ENCODE results near the gene PDGFRA.
A peak's percentile ranks its signal among the peaks of the same experiment; 100 is the strongest.

The PDGFRA gene

GRCh38 chr4:54228961-54229501 lies at the start of gene PDGFRA:
Gene PDGFRA, plus strand, starts transcription at chr4:54229293. Its CDS starts 29,476 bp downstream, at chr4:54258769.
- peak; percentile 20 for DNase-seq (ENCODE audit: low spot score)

- no peak for DNase-seq (ENCODE audit: low spot score)
Measured at GRCh38 chr4:54184581-54184980, 44.5 kb upstream of the PDGFRA start.

GRCh38 chr4:54185044-54185780 lies 43.9 kb upstream of the PDGFRA start:
- DNase-seq (ENCODE audit: low spot score), result no peak

GRCh38 chr4:54185866-54186265 lies 43.2 kb upstream of the PDGFRA start:
- no peak for DNase-seq (ENCODE audit: low spot score)

GRCh38 chr4:54186371-54186770 lies 42.7 kb upstream of the PDGFRA start:
- no peak for DNase-seq (ENCODE audit: low spot score)

GRCh38 chr4:54187148-54187547 lies 41.9 kb upstream of the PDGFRA start:
- DNase-seq (ENCODE audit: low spot score), result peak; percentile 60

GRCh38 chr4:54189140-54189539 lies 40.0 kb upstream of the PDGFRA start:
- DNase-seq (ENCODE audit: low spot score), result no peak

GRCh38 chr4:54192811-54193210 lies 36.3 kb upstream of the PDGFRA start:
- no peak for DNase-seq (ENCODE audit: low spot score)

GRCh38 chr4:54197926-54198325 lies 31.2 kb upstream of the PDGFRA start:
- DNase-seq (ENCODE audit: low spot score), result no peak

- no peak for DNase-seq (ENCODE audit: low spot score)
Measured at GRCh38 chr4:54199919-54200318, 29.2 kb upstream of the PDGFRA start.

GRCh38 chr4:54209617-54210016 lies 19.5 kb upstream of the PDGFRA start:
- no peak for DNase-seq (ENCODE audit: low spot score)

- DNase-seq (ENCODE audit: low spot score), result no peak
Measured at GRCh38 chr4:54213001-54213400, 16.1 kb upstream of the PDGFRA start.

GRCh38 chr4:54213761-54214160 lies 15.3 kb upstream of the PDGFRA start:
- DNase-seq (ENCODE audit: low spot score), result no peak

GRCh38 chr4:54215379-54216077 lies 13.6 kb upstream of the PDGFRA start:
- no peak for DNase-seq (ENCODE audit: low spot score)

- DNase-seq (ENCODE audit: low spot score), result peak; percentile 81
Measured at GRCh38 chr4:54217642-54218495, 11.2 kb upstream of the PDGFRA start.

- no peak for DNase-seq (ENCODE audit: low spot score)
Measured at GRCh38 chr4:54218736-54219135, 10.4 kb upstream of the PDGFRA start.

- DNase-seq (ENCODE audit: low spot score), result no peak
Measured at GRCh38 chr4:54224996-54225597, 4.0 kb upstream of the PDGFRA start.

- DNase-seq (ENCODE audit: low spot score), result no peak
Measured at GRCh38 chr4:54225598-54226403, 3.3 kb upstream of the PDGFRA start.

GRCh38 chr4:54226404-54227255 lies 2.5 kb upstream of the PDGFRA start:
- no peak for DNase-seq (ENCODE audit: low spot score)
